Activated effector memory CD4-positive, alpha-beta T cell treated with anti-CD3 and anti-CD28 coated beads, Interleukin-2, amount 50 U/mL, for 16 hours (primary cell): ENCODE data around the gene GATA2.
A peak's percentile ranks its signal among the peaks of the same experiment; 100 is the strongest.

Experiments used
- DNase-seq: peaks from one replicate; pipeline ENCODE4 v3.0.0-alpha.2; 2020

GATA2 gene

DNA sequence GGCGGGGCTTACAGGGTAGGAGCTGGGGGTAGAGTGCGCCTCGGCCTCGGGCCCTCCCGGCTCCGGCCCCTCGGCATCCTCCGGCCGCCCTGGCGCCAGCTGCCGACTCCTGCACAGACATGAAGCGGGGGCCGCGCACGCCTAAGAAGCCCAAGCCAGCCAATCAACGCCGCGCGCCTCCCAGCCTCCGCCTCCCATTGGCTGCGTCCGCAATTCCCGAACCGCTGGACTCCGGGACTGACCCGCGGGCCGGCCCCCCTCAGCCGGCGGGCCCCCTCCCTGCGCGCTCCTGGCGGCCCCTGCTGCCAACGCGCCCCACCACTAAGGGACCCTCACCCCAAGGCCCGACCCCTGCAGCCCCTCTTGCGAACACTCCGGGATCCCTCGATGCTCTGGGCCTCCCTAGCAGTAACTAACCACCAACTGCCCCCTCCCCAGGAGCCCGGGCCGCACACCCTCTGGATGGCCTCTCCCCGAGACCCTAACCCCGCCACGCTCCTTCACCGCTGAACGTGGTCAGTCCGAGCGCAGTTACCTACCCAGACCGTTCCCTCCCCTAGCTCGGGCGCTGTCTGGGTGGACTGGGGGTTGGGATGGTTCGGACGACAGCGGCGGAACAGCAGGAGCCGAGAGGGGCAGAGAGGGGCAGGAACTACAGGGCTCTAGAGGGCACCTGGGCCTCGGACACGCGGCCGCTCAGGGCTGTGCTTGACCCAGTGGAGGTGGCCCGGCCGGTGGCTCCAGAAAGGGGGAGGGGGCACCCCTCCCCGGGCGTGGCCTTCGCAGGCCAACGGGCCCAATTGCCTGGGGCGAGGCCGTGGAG, 5.0 kb downstream of the GATA2 start:
- peak; percentile 54 for DNase-seq

DNA sequence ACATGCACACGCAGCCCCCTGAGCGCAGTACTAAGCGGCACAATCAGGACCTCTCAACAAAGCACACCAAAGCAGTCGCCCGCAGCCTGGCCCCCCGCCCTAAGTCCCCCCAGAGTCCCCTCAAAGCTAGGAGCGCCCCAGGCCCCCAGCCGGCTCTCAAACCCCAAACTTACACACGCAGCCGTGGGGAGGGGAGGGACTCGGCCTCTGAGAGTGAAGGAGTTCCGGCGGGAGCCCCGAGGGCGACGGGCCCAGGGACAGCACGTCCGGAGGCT, 5.5 kb downstream of the GATA2 start:
- peak; percentile 68 for DNase-seq

DNA sequence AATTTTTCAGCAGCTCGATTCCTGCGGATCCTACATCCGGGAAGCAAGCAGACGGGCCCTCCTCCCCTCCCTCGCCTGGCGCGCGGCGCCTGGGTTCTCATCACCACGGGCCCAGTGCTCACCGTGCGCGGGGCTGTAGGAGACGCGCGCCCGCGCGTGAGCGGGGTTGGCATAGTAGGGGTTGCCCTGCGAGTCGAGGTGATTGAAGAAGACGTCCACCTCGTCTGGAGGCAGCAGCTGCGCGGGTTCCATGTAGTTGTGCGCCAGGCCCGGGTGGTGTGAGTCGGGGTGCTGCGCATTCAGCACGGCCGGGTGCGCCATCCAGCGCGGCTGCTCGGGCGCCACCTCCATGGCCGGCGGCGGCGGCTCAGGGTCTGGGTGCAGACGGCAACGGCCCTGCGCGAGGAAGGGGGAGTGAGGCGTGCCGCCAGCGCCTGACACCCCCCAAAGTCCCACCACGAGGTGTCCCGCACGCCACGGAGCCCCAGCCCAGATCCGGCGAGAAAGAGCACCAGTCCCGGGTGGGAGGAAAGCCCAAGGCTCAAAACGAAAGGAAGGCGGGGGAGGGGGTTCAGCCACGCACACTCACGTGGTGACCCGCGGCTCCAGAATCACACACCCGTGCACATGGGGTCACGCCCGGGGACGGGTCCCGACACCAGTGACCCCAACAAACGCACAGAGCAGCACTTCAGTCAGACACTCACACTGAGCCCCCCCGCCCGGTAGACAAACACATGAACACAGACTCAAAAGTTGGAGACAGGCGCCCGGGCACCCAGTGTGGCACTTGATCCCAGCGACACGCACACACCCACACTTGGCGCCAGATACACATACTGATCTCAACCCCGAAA, 6.1 kb downstream of the GATA2 start:
- peak; percentile 65 for DNase-seq

DNA sequence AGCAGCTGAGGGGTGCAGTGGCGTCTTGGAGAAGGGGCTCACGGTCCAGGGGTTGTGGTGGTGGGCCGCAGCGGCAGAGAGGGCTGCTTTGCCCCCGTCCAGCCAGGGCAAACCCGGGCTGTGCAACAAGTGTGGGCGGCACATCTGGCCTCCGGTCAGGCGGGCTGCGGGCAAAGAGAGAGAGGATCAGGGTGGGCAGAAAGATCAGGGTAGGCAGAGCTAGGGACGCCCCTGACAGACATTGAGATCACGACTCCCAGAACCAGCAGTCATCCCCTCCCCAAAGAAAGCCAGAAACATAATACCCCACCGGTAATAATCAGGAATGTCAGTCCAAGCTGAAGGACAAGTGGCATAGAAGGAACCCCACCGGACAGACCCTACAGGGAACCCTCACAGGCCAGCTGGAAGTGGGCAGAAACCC, 6.8 kb downstream of the GATA2 start:
- DNase-seq: no peak

DNA sequence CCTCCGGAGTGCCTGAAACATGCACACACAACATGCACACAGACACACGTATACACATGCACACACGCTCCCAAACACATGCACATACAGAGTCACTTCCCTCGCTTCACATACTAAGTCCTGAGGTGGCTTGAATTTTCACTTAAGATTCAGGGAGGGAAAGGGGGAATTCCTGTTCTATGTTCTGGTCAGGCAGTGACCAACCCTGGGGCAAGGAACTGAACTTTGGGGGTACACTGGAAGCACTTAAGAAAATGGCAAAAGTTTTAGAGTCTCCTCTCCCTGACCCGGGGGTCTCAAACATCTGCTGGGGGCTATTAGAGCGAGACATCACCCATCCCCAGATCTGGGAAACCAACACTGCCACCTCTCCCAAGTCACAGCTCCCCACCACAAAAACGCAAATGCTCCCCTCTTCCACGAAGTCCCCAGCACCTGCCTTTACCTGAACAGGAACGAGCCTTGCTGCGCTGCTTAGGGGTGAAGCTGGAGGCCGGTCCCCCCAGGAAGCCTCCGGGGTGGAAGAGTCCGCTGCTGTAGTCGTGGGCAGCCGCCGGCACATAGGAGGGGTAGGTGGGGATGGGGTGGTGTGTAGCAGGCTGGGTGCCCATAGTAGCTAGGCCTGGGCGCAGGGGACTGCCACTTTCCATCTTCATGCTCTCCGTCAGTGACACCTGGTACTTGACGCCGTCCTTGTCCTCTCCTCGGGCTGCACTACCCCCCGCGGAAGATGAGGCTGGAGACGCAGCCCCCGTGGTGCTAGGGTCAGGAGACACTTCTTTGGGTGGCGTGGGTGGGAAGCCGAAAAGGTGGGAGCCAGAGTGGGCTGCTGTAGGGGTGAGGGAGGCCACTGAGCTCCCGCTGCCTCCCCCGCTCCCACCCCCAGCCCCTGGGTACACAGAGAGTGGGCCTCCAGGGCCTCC, 7.5 kb downstream of the GATA2 start:
- DNase-seq: no peak

DNA sequence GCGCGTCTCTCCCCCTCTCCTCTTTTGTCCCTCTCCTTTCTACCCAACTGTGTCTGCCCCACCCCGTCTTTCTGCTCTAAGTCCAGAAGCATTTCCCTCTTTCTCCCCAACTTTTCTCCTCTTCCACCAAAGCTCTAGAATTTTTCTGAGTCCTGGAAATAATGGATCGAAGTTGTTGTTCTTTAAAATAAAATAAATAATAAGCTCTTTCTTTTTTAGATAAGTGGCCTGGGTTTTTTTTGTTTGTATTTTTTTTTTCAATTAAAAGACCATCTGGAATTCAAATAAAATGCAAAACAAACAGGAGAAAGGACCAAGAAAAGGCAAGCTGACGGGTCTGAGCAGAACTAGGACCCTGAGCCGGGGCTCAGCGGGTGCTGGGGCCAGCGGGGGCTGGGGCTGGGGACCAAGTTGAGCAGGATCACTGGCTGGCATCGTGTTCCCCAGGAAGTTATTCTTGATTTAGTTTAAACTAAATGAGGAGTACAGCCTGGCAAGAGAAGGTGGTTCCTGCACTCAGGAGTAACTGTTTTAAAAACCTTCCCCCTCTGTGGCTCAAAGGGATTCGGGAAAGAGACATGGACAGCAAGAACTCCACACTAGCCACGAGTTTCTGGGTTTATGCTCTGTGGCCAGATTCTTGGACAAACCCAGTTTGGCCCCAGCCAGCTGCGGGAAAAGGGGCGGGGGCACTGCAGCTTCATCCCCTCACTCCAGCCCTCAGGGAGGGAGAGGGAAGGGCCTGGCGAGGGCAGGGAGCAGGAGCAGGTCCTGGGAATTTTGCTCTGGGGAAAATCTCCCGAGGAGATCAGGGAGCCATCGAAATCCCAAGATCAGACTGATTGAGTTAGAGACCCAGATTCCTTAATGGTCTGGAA, 8.4 kb downstream of the GATA2 start:
- no peak for DNase-seq

DNA sequence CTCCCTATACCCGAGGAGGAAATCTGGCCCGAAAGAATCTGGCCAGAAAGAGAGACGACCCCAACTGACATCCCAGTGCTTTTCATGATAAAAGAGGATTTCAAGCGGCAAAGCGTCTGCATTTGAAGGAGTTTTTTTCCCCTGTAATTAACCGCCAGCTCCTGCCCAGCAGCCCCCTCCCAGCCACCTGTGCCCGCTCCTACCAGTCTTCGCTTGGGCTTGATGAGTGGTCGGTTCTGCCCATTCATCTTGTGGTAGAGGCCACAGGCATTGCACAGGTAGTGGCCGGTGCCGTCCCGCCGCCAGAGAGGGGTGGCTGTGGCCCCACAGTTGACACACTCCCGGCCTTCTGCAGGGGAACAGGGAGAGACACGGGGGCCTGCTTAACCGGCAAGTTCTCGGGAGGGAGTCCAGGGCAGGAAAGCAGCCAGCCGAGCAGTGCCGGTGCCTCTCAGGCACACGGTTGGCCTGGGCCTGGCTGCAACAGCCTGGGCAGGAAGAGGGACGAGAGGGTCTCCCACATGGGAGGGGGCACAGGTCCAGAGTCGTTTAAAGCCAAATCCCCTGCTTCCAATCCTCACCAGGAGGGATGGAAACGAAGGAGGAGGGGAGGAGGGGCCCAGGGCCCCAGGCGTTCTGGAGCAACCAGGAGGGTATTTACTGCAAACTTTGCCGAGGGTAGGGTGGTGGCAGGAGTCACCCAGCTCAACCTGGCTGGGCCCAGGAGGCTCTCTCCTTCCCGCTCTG, 9.2 kb downstream of the GATA2 start:
- no peak for DNase-seq

DNA sequence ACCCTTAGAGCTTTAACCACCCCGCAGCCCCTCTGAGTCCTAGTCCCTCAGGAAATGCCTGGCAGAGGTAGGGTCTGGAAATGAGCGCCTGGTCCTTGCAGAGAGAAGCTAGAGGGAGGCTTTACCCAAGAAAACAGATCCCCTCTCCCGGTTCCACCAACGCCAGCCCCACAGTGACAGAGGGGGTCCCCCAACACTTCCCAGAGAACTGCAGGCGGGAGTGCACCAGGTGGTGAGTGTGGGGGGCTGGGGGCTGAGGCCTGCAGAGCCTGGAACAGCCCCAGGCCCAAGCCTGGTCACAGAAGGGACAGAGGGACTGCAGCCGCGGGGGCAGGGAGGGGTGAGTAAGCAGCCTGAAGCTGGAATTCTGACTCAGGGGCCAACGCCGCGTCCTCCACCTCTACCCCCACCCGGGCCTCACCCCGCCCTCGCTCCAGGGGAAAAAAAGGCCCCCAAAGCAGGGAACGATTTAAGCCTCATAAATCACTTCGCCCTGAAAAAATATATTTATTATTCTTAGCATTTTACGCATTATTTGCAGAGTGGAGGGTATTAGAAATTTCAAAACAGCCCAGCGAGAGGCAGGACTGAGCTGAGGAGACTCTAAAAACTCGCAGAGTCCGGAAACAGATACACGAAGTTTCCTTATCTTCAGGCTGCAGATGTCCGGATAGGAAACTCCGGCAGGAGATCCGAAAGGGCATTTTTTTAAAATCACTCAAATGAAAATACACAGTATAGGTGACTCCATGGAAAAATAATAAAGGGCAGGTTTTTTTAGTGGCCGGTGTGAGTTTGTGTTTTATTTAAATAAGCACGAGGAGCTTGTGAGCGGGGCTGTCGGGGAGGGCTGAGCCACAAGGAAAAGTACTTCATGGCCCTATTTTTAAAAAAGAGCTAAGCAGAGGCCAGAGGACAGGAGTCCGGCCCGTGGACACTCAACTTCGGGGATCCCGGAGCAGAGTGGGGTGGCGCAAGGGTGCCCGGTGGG, 10.0 kb downstream of the GATA2 start:
- no peak for DNase-seq

DNA sequence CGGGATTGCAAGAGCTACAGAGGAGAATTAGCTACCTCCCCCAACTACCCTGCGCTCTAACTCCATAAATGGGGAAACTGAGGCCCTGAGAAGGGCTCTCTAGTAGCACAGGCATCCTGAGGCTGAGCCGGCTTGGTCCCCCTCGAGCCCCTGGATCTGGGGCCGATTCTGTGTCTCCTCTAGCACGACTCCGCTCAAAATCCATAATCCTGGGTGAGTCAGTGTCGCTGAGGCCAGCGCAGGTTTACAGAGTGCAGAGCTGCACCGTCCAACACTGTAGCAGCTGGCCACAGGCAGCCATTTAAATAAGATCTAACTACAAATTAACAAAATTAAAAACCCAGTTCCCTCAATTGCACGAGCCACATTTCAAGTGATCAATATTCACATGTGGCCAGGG, 10.8 kb downstream of the GATA2 start:
- no peak for DNase-seq

DNA sequence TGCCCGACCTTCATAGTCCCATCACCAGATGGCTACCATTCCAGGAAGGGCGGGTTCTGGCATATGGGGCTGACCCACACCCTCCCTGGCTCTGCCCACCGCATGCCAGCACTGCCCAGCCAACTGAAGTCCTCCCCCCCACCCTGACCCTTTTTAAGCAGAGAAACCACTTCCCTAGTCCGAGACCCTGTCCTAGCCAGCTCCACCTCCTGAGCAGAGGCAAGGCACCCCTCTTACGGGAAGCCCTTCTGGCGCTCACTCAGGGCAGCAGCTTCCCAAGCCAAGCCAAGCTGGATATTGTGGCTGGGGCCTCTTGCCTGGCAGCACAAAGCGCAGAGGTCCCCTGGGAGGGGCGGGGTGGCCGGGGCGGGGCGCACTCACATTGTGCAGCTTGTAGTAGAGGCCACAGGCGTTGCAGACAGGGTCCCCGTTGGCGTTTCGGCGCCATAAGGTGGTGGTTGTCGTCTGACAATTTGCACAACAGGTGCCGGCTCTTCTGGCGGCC, 11.5 kb downstream of the GATA2 start:
- no peak for DNase-seq

DNA sequence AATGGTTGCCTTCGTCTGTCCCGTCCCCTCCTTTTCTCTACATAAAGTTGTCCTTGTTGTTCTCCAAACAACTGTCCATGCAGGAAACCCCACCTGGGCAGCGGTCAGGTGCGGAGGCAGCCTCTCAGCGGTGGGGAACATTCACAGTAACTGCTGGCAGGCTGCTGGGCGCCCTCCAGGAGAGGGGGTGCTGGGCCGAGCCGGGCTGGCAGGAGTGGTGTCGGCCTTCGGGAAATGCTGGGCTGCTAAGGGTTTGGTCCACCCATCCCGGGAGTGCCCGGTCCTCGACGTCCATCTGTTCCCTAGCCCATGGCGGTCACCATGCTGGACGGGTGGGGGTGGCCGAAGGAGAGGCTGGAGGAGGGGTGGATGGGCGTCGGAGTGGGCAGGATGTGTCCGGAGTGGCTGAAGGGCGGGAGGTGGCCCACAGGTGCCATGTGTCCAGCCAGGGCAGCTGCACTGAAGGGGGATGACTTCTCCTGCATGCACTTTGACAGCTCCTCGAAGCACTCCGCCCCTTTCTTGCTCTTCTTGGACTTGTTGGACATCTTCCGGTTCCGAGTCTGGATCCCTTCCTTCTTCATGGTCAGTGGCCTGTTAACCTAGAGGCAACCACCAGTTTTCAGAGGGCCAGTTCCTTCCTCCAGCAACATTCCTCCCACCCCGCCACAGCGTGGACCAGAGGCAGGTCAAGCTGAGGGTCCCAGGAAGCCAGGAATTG, 12.1 kb downstream of the GATA2 start:
- no peak for DNase-seq

DNA sequence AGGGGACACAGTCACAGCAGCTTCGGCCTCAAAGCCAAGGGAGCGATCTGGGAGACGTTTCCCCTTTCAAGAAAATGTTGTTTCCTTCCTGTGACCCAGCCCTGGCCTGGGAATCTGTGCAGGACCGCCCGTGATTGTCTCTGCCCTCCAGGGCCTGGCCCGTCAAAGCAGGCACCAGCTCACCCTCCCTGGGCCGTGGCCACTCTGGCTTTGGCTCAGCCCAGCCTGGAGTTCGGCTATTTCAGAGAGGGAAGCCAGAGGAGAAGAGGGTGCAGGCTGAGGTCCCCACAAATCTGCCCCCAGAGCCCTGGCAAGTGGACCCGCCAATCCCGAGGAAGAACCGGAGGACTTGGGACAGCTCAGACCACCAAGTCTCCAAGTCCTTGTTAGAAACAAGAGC, 12.7 kb downstream of the GATA2 start:
- DNase-seq: no peak

DNA sequence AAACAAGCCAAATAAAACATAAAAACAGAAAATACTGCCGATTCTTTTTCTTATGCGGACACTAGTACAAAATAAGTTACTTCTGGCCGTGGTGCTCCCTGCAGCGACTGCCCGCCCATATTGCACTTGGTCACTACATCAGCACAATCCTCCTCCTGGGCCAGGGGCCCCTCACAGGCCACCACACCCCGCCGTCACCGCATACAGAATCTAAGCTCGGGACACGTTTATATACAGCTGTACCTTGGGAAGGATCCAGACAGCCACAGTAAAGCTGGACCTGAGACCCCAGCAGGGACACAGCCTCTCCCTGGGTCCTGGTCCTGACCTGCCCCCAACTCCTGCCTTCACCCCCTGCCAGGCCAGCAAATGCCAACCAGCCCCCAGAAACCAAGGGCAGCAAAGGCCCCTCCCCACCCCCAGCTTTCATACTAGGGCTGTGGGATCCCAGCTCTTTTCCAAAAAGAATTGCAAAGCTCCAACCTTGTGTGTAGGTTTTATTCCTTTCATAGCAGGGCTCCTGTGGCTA, 13.4 kb downstream of the GATA2 start:
- no peak for DNase-seq

DNA sequence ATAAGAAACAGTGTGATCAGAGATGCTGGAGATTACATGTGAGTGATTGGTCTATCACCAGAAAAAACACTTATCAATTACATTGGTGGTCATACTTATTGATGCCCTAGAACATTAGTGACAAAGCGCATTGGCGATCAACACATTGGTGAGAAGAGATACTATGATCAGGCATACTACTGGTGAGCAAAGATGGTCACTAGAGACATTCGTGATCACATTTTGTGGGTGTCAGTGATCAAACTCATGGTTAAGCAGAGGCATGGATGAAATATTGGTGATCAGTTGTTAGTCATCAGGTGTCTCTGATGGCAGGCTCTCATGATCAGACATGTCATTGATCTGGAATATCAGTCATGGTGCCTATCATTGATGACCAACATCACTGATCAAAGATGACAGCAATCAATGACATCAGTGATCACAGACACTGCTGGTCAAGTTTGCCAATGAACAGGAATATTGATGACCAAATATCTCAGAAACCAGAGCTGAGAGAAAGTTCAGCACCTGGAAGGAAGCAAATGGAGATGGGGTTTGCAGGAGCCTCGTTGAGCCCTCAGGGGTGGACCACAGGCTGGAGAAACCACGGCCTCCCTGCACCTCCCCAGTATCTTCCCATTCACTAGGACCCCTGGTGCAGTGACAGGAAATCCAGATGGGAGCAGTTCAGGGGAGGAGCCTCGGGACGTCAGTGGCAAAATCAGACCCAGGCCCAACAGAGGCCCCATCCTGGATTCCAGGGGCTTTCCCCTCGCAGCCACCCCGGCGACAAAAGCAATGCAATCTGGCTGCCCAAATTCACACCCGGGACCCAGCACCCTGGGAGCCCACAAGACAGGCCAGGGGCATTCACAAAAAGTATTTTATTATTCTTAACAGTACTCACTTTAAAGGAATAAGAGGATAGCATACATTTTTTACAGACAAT, 14.2 kb downstream of the GATA2 start:
- no peak for DNase-seq

DNA sequence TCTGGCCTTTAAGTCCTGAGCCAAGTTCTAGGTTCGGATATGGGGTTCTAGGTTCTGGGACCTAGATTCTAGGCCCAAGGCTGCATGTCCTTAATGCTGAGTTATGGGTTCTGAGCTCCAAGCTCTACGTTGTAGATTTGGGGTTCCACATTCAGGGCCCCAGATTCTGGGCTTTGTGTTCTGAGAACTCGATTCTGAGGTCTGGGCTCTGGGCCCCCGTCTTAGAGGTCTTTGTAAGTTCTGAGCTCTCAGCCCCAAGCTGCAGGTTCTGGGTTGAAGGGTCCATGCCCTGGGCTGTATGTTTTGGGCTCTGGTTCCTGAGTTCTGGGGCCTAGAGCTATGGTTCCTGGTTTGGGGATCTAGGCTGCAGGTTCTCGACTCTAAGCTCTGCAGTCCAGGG, 16.3 kb downstream of the GATA2 start:
- DNase-seq: no peak

DNA sequence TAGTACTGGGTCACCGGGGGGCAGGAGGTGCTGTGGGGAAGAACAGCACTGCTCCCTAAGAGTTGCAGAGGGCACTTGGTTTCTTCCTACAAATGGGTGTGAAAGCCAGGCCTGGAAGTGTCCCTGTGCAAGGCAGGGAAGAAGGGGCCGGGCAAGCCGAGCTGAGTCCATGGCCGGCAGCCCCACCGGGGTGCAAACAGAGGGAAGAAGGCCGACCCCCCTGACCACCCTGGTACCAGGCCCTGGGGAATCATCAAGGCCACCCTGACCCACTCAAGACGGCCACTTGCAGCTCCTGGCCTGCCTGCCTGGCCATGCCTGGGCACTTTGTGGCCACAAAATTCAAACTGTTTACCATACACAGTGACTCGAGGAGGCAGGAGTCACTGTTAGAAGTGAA, 17.6 kb downstream of the GATA2 start:
- no peak for DNase-seq

DNA sequence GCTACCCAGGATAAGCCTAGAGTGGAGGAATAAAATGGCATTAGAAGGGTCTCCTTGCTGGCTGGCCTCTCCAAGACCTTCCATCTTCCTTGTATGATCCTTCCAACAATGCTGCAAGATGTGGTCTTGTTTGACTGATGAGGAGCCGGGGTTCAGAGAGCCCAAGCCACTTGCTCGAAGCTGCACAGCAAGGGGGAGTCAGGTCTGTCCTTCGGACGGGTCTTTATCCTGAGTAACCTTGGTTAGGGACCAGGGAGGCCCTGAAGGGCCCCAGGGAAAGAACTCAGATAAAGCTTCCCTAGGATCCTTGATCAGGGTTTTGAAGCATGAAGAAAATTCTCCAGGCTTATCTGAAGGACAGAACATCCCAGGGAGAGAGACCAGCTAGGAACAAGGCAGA, 19.3 kb downstream of the GATA2 start:
- DNase-seq: no peak

DNA sequence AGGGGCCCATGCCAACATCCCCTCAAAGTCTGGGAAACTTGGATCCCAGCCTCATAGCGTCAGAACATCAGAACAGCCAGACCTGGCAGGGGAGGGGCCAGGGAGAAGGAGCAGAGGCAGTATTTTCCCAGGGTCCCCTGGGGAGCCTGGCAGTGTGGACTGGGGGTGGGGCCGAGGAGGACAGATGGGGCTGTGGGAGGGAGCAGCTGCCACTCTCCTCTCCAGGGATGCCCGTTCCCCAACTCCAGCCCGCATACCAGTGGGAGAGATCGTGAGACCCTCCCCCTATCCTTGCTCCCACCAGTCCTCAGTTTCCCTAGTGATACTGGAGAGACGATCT, 19.9 kb downstream of the GATA2 start:
- no peak for DNase-seq
